Measurements from ENCODE around the gene IL4R.

DNA sequence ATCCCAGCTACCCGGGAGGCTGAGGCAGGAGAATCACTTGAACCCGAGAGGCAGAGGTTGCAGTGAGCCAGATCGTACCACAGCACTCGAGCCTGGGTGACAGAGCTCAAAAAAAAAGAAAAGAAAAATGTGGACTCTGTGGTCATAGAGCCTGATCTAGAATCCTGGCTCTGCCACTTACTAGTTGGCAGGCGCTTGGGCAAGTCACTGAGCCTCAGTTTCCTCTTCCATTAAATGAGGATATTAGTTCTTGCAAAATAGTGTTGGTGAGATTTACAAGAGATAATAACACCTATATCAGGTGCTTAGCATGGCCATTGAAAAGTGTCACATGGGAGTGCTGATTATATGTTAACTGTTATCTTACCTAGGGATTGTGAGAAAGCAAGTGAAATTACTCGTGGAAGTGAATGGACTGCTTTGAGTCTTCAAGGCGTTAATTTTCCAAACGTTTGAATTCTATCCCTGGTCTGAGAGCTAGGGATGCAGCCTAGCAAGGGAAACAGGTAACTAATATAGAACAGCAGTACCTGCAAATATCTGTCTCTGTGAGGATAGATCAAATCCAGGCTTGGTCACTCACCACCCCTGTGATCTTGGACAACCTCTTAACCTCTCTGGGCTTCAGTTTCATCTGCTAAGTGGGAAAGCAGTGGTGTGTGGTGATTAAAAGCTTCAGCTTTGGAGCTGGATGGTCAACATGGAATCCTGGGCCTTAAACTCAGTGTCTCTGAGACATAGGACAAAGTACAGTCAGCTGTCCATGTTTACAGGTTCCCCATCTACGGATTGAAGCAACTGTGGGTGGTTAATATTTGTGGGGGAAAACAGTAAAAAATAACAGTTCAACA, 44.2 kb upstream of the IL4R start:
- TF ChIP-seq POLR2AphosphoS5 (IDR thresholded peaks at IDR 0.05), result no peak
- TF ChIP-seq, protein P1, sequence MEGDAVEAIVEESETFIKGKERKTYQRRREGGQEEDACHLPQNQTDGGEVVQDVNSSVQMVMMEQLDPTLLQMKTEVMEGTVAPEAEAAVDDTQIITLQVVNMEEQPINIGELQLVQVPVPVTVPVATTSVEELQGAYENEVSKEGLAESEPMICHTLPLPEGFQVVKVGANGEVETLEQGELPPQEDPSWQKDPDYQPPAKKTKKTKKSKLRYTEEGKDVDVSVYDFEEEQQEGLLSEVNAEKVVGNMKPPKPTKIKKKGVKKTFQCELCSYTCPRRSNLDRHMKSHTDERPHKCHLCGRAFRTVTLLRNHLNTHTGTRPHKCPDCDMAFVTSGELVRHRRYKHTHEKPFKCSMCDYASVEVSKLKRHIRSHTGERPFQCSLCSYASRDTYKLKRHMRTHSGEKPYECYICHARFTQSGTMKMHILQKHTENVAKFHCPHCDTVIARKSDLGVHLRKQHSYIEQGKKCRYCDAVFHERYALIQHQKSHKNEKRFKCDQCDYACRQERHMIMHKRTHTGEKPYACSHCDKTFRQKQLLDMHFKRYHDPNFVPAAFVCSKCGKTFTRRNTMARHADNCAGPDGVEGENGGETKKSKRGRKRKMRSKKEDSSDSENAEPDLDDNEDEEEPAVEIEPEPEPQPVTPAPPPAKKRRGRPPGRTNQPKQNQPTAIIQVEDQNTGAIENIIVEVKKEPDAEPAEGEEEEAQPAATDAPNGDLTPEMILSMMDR (IDR thresholded peaks at IDR 0.05), result no peak
